Fibroblast of the aortic adventitia (primary cell): ENCODE measurements around the gene PRPF40A. TPM values are rescaled to one million over a fixed set of nuclear protein-coding genes. Genes with fewer than 3 reads are reported as not detected.

Source experiments
- DNase-seq: peaks from one replicate; pipeline ENCODE4 v3.0.0-alpha.2; 2010; ENCODE audit warnings: low read depth
- H3K4me3 ChIP-seq: 2 replicates; pipeline ENCODE4 v1.5.1; 2011; ENCODE audit warnings: low read depth, mild to moderate bottlenecking, control low read depth, low read length, moderate library complexity
- total RNA-seq: library from RNA; depleted of rRNA; stranded (reverse); fragments of >200 nt; gene quantifications from 2 replicates; pipeline ENCODE4 v1.2.3, GENCODE V29; 2012; ENCODE audit warnings: low replicate concordance
- TF ChIP-seq, protein P1 (sequence below): IDR thresholded peaks from 2 replicates; pipeline ENCODE4 v1.5.1; 2011; ENCODE audit warnings: mild to moderate bottlenecking, low read length, control low read depth, inconsistent platforms; ENCODE audit not compliant: insufficient read depth

PRPF40A gene
- total RNA-seq, 1 donor, result 113 TPM

- TF ChIP-seq, protein P1, sequence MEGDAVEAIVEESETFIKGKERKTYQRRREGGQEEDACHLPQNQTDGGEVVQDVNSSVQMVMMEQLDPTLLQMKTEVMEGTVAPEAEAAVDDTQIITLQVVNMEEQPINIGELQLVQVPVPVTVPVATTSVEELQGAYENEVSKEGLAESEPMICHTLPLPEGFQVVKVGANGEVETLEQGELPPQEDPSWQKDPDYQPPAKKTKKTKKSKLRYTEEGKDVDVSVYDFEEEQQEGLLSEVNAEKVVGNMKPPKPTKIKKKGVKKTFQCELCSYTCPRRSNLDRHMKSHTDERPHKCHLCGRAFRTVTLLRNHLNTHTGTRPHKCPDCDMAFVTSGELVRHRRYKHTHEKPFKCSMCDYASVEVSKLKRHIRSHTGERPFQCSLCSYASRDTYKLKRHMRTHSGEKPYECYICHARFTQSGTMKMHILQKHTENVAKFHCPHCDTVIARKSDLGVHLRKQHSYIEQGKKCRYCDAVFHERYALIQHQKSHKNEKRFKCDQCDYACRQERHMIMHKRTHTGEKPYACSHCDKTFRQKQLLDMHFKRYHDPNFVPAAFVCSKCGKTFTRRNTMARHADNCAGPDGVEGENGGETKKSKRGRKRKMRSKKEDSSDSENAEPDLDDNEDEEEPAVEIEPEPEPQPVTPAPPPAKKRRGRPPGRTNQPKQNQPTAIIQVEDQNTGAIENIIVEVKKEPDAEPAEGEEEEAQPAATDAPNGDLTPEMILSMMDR, result no peak
- DNase-seq, result no peak
- H3K4me3 ChIP-seq, result no peak overlapping the region
Measured at GRCh38 chr2:152676461-152676860, 40.8 kb downstream of the PRPF40A start.

GRCh38 chr2:152674334-152674733 lies 42.9 kb downstream of the PRPF40A start:
- no peak for DNase-seq
- TF ChIP-seq, protein P1, result no peak
- no peak overlapping the region for H3K4me3 ChIP-seq

GRCh38 chr2:152664725-152665124 lies 52.5 kb downstream of the PRPF40A start:
- no peak for DNase-seq
- TF ChIP-seq, protein P1, result no peak
- H3K4me3 ChIP-seq, result no peak overlapping the region

DNA sequence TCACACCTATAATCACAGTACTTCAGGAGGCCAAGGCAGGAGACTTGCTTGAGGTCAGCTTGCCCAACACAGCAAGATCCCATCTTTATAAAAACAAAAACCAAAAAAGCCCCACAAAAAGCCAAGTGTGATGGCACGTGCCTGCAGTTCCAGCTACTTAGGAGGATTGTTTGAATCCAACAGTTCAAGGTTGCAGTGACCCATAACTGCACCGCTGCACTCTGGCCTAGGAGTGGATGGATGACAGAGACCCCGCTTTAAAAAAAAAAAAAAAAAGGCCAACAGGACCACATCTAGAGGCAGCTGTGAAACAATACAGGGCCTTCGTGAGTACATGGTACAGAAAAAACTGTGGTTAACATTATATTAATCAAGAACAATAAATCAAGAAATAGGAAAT lies 56.2 kb downstream of the PRPF40A start:
- no peak overlapping the region for H3K4me3 ChIP-seq
- no peak for DNase-seq
- TF ChIP-seq, protein P1, result no peak

- H3K4me3 ChIP-seq, result no peak overlapping the region
- TF ChIP-seq, protein P1, result no peak
- no peak for DNase-seq
Measured at GRCh38 chr2:152658221-152658620, 59.0 kb downstream of the PRPF40A start.

DNA sequence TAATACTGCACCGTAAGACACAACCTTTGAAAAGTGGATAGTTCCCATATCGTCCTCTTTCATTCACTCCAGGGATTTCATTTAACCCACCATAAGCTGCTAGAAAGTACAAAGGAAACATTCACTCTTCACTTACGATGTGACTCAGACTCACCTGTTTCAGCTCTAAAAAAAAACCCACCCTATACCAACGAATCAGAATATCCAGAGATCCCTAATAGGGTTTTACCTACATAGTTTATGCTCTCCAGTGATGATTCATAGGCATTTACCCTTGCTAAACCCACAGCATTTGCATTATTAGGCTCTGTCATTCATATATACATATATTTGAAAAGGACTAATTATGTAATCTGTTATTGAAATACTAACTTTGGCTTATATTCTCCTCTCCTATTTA lies 60.2 kb downstream of the PRPF40A start:
- DNase-seq, result no peak
- TF ChIP-seq, protein P1, result no peak
- no peak overlapping the region for H3K4me3 ChIP-seq

- no peak for DNase-seq
- H3K4me3 ChIP-seq, result no peak overlapping the region
- TF ChIP-seq, protein P1, result no peak
Measured at GRCh38 chr2:152655880-152656279, 61.4 kb downstream of the PRPF40A start.
